NCI-H146 treated with DMSO at 0.1 percent for 48 hours (cell line): ENCODE measurements around the gene SNAP91.
A peak's percentile ranks its signal among the peaks of the same experiment; 100 is the strongest.
"Not testable (repeated sequence)": the region's sequence is repeated elsewhere in the genome, so short reads cannot be mapped to it uniquely, and the experiment has no call there.

ENCODE experiments used
- DNase-seq: peaks from one replicate; lab custom pipeline; 2025; ENCODE audit not compliant: unreplicated experiment; lab: John Stamatoyannopoulos, UW

SNAP91 gene, protein sequence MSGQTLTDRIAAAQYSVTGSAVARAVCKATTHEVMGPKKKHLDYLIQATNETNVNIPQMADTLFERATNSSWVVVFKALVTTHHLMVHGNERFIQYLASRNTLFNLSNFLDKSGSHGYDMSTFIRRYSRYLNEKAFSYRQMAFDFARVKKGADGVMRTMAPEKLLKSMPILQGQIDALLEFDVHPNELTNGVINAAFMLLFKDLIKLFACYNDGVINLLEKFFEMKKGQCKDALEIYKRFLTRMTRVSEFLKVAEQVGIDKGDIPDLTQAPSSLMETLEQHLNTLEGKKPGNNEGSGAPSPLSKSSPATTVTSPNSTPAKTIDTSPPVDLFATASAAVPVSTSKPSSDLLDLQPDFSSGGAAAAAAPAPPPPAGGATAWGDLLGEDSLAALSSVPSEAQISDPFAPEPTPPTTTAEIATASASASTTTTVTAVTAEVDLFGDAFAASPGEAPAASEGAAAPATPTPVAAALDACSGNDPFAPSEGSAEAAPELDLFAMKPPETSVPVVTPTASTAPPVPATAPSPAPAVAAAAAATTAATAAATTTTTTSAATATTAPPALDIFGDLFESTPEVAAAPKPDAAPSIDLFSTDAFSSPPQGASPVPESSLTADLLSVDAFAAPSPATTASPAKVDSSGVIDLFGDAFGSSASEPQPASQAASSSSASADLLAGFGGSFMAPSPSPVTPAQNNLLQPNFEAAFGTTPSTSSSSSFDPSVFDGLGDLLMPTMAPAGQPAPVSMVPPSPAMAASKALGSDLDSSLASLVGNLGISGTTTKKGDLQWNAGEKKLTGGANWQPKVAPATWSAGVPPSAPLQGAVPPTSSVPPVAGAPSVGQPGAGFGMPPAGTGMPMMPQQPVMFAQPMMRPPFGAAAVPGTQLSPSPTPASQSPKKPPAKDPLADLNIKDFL

DNA sequence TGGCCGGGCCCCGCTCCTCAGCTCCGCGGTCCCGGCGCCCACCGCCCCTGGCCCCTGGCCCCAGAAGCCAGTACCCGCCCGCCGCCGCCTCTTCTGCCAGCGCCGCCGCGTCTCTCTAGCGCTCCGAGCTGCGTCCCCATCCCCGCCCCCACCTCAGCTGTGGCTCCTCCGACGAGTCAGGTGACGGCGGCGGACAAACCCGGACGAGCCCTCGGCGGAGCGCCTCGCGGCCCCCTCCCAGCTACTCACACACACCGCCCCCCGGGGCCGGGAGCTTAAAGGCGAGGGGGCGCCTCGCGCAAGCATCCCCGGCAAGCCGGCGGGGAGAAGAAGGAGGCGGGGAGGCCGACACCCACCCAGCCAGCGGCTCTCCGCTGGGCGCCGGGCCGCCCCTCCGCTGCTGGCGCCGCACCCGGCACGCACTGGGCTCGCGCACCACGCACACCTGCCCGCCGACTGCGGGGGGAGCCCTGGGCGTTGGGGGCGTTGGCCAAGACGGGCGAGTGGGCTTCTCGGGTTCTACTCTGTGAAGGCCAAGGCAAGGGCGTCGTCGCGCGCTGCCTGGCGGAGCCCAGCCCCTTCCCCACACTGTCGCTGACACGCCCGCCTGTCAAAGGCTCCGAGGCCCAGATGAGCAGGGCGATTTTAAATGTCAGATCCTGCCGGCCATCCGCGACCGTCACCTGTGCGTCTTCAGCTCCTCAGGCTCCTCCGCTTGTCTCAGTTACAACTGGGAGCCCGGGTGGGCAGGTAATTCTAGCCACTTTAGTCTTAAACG is at the start of gene SNAP91:
SNAP91 (minus strand) TSS at position 132 of the 778 bp plus-strand sequence. CDS start 1,174 bp downstream, outside the sequence.
- peak; percentile 53 for DNase-seq

DNA sequence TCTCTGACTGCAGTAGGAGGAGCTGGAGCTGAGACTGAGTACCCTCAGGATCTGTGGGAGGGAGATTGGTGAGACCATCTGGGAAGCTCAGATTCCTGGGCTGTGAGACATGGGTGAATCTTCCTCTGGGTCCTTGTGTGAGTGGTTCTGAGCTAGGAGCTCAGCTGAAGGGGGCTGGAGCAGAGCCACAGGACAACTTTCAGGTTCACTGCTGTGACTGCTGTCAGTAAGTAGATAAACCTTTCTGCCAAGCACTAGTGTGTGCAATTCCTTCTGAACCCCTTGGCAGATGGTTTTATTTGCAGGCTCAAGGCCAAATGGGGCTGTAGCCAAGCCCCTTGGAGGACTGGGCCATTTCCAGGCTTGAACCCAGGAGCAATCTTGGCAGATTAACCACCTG is 49.6 kb upstream of the SNAP91 start:
- DNase-seq = no peak

DNA sequence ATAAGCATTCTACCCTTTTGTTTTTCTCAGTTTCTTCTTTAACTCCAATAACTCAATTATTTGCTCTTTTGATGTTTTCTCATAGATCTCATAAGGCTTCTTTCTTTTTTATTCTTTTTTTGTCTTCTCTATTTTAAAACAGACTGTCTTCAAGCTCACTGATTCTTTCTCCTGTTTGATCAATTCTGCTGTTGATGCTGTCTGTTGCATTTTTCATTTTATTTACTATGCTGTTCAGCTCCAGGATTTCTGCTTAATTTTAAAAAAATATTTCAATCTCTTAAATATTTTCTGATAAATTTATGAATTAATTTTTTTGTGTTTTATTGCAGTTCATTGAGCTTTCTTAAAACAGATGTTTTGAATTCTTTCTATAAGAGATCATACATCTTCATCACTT is 48.1 kb upstream of the SNAP91 start:
- DNase-seq = no peak

DNA sequence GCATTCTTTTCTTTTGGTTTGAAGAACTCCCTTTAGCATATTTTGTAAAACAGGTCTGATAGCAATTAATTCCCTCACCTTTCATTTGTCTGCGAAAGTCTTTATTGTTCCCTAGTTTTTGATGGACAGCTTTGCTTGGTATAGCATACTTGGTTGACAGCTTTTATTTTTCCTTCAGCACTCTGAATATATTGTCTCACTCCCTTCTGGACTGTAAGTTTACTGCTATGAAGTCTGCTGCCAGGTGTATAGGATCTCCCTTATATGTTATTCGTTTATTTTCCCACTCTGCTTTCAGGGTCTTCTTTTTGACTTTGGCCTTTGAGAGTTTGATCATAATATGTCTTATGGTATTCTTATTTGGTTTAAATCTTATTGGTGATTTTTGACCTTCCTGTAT is 47.7 kb upstream of the SNAP91 start:
- DNase-seq = no peak

DNA sequence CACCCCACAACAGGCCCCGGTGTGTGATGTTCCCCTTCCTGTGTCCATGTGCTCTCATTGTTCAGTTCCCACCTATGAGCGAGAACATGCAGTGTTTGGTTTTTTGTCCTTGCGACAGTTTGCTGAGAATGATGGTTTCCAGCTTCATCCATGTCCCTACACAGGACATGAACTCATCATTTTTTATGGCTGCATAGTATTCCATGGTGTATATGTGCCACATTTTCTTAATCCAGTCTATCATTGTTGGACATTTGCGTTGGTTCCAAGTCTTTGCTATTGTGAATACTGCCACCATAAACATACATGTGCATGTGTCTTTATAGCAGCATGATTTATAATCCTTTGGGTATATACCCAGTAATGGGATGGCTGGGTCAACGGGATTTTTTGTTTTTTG is 43.5 kb upstream of the SNAP91 start:
- DNase-seq = not testable (repeated sequence)

DNA sequence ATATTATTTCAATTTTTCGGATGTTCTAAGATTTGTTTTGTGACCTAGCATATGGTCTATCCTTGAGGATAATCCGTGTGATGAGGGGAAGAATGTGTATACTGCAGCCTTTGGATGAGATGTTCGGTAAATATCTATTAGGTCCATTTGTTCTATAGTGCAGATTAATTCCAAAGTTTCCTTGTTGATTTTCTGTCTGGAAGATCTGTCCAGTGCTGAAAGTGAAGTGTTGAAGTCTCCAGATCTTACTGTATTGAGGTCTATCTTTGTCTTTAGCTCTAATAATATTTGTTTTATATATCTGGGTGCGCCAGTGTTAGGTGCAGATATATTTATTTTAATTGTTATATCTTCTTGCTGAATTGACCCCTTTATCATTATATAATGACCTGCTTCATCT is 32.2 kb upstream of the SNAP91 start:
- no peak for DNase-seq

DNA sequence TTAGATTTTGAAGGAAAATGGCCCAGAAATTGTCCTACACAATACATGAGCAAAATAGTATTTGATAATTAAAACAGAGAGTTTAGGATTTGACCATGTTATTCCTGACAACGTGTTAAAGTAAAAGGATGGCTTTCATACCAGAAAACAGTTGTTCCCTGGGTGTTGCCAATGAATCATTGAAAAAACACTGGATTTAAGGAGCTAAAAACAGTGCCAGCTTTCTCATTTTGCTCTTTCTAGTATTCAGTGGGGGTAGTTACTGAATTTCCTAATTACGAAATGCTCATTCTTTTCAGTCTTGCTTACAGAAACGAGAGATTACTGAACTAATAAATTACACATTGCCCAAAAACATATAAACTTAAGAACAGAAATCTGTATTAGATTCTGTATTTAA is 26.6 kb upstream of the SNAP91 start:
- no peak for DNase-seq

DNA sequence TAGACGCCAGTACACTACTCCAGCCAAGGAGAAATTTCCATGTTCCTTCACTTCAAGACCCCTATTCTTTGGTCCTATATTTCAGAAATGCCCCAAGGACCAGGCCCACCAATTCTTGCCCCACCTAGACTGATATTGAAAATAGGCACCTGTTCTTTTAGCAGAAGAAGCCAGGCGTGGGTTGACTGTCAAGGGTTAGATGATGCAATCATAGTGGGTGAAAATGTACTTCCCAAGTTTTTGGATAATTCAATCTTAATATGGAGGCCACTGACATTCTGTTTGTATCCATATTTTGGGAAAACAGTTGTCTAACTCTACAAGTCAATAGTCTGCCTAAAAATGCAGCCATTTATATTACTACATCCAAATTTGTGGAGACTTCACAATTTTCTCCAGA is 21.0 kb upstream of the SNAP91 start:
- no peak for DNase-seq

DNA sequence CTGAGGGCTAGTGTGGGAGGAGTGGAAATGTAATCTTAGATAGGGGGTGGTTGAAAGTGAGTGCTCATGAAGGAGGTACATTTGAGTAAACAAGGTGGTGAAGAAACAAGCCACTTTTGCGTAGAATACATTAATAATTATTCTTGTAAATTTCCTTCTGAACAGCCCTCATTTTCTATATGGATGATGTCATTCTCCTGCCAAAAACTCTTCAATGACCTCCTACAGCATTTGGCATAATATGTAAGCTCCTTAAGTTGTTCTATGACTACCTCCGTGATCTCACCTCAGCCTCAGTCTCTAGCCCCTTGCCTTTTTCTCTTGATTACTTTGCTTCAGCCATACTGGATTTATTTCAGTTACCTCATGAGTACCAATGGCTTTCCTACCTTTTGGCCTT is 14.0 kb upstream of the SNAP91 start:
- no peak for DNase-seq

DNA sequence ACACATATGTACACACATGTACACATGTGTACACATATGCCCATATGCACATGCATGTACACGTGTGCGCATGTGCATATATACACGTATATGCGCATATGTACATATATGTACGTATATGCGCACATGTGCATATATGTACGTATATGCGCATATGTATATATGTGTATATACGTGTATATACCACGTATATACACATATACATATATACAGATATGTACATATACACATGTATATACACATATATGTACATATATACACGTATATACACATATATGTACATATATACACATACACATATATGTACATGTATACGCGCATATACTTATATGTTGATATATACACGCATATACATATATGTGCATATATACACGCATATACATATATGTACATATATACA is 8.9 kb upstream of the SNAP91 start:
- DNase-seq = no peak

DNA sequence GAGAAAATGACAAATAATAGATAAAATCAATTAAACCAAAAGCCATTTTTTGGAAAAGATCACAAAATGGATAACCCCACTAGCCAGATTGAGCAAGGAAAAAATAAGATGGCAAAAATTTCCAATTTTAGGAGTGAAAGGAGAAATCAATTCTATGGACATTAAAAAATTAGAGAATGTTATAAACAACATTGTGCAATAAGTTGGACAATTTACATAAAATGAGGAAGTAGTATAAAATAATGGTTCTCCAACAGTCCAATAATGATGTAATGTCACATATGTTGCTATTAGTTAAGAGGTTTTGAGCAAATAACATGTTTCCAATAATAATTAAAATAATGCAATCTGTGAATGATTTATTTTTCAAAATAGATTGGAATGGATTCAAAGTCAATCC is 3.1 kb upstream of the SNAP91 start:
- DNase-seq = no peak

DNA sequence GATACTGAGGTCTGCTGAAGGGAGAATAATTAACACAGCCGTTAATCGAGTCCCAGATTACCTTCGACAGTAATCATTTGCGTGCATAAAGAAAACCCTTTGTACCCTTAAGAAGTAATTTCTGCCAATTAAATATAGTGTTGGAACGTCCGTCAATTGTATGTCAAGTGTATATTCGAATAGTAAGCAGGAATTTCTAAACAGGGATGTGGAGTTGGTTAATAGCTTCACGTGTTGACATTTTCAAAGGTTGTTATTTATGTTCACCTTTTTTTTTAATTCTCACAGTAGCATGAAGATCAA is 798 bp upstream of the SNAP91 start:
- DNase-seq = no peak

DNA sequence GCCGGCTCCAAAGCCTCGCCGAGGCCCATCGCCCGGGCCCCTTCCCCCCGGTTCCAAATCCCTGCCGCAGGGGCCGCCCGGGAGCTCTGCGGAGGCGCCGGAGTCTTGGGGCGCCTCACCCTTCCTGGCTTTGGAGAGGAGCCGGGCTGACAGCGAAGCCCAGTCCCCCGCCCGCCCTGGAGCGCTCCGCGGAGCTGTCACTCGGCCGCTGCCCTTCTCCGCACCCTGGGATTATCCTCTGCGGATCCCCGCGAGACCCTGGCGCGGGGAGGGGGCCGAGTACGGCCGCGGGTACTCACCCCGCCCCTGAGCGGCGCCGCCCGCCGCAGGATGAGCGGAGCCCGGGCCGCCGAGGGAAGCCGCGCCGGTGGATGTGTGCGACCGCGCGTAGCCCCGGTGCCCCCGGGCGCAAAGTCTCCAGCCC is 343 bp downstream of the SNAP91 start:
- DNase-seq = no peak

DNA sequence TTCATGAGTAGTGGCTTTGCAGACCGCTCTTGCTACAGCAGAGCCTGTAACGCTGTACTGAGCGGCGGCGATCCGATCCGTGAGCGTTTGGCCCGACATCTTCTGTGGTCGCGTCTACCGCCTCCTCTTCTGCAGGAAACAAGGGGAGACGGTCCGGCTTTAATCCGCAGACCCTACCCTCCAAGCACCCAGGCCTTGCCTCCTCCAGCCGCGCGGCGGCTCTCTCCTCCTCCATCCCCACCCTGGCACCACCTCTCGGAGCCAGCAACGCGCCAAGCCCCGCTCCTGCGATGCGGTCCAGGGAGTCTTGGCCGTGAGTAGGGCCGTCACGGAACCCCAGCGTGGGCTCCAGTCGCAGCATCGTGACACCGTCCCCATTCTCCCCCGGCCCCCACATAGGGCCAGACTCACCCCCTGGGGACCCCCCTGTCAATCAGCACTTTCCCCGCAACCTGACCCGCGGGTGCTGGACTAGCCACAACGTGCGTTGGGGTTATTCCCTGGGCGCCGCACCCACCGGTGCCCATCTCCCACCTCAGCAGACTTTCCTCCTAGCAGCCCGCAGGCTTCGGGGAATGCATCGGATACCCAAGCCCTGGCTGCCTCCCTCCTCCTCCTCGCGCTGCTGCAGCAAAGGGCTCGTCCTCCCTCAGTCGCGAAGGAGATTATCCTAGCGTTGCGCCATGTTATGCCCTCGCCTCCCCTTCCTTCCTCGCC is 914 bp downstream of the SNAP91 start:
- DNase-seq = no peak

DNA sequence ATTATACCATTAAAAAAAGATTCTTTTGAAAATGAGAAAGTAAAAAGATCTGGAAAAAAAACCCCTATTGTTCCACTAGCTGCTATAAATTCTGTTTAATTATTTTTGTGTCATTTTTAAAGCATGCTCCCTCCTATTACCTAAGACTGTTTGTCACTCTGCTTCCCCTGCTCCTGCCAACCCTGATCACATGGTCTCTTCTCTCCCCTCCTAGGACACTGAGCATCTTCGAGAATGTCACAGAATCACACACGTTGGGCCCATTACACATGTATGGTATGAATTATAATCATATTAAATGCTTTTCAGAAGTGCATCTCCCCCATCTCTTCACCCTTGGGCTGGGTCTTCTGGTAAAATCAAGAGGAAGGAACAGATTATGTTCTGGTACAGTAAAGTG is 6.2 kb downstream of the SNAP91 start:
- DNase-seq = no peak

DNA sequence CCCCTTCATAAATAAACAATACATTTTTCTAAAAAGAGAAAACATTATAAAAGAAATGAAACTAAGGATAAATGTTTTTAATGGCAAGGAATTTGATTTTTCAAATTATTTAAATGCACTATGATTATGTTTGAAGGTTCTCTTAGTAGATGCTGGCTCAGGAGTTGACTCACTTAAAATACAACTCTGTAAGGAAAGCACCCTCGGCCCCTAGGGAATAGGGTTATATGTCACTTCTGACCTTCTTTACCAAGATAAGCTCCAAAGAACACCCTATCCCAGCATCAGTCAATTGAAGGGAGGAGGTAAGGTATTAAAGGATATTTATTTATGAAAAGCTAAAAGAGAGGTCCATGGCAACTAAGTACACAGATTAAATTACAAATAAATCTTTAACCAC is 6.8 kb downstream of the SNAP91 start:
- DNase-seq = no peak

DNA sequence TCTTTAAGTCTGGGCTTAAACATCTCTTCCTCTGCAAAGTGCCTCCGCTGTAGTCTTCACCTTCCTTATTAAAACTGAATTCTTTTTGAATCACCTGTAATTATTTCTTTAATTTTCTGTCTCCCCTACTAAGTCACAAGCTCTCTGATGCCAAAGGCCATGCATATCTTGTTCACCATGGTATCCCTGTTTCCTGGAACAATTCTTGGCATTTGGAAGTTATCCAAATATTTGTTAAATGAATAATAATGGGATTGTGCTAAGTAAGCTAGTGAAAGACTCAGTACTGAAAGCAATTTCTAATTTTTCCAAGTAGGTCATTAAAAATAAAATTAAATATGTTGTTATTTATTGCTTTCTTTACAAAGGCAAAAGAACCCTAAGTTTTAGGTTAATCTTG is 12.2 kb downstream of the SNAP91 start:
- no peak for DNase-seq

DNA sequence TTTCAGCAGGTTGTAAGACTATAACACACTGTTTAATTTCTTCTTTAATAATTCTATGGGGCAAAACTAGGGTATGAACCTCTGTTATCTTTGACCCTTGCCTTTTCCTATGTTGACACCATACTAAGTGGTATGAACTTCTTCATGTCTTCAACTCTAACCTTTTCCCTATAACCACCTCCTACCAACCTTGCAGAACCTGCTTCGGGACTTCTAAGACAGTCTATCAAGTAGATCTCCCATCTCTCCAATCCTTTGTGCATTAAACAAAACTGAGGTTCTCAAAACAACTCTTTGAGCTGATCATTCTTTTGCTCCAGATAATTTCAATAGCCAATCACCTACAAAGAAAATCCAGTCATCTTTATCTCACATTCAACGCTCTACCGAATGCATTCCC is 23.4 kb downstream of the SNAP91 start:
- no peak for DNase-seq

DNA sequence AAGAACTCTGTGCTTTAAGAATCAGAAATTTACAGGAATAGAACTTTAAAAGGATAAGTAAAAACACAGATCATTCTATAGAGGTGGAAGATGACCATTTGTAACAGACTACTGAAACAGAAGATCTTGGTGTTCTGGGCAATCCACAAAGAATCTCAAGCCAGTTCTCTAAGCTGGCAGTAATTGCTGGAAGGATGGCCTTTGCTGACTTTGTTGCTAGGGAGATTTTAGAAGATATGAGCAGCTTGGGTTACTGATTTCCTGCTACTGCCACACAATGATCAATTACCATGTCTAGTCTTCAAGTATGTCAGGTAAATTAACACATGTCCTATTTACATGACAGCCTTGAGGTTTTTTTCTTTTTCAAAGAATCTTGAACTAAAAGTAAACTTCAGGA is 31.1 kb downstream of the SNAP91 start:
- no peak for DNase-seq

DNA sequence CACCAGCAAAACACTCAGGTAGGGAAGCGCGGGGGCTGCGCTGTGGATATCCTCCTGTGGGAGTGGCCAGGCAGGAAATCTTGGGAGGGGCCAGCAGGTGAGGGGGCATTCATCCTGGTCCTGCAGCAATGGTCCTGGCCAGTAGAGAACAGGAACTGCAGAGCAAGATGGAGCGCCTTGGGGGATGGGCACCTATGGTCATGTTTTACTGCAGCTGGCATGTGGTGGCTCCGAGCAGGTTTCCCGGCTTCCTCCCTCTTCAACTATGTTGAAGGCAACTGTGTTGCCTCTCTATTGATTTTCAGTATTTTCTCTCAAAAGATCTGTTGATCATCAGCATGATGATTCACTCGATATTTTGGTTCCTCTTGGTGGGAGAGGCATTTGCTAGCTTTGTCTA is 70.9 kb downstream of the SNAP91 start:
- no peak for DNase-seq

DNA sequence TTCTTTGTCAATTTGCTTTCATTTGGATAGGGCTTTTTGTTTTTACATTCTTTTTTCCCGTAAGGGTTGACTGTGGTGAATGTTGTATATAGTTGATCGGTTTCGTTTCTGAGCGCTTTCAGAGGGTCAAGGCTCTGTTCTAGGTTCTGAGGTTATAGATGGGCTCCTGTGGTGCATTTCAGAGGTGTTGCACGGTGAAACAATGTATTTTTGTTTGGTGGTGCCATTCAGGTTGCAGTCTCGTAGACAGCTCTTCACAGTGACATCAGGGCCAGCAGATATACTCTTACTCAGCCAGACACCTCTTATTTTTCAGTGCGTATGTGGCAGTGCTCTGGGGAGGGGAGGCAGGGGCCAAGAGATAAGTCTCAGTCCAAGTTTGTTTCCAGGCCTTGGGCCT is 72.1 kb downstream of the SNAP91 start:
- no peak for DNase-seq
